ENCODE data around the gene MFGE8.

GRCh38 chr15:88932875-88933330 is 19.7 kb upstream of the MFGE8 start:
- no peak for TF ChIP-seq CTCF (IDR thresholded peaks at IDR 0.05)
- TF ChIP-seq POLR2AphosphoS5 (IDR thresholded peaks at IDR 0.05): peak in 1 of 4 donors; percentile 7
- TF ChIP-seq POLR2A (IDR thresholded peaks at IDR 0.05): no peak

Data from sigmoid colon (tissue), 4 donors.